NCI-H2029 (cell line): ENCODE data around the gene TBCK.
A peak's percentile ranks its signal among the peaks of the same experiment; 100 is the strongest.
"Not testable (repeated sequence)": the region's sequence is repeated elsewhere in the genome, so short reads cannot be mapped to it uniquely, and the experiment has no call there.

ENCODE experiments used
- DNase-seq: peaks from one replicate; lab custom pipeline; 2025; lab: John Stamatoyannopoulos, UW

TBCK gene

GRCh38 chr4:106213291-106213690 is 102.7 kb downstream of the TBCK start:
- not testable (repeated sequence) for DNase-seq

- DNase-seq: no peak
Measured at GRCh38 chr4:106210021-106210420, 106.0 kb downstream of the TBCK start.

GRCh38 chr4:106208481-106209460 is 107.2 kb downstream of the TBCK start:
- no peak for DNase-seq

- DNase-seq: peak; percentile 0
Measured at GRCh38 chr4:106201373-106201772, 114.6 kb downstream of the TBCK start.

GRCh38 chr4:106195435-106195950 is 120.5 kb downstream of the TBCK start:
- DNase-seq: no peak

GRCh38 chr4:106194801-106195200 is 121.2 kb downstream of the TBCK start:
- no peak for DNase-seq

- DNase-seq: no peak
Measured at GRCh38 chr4:106192131-106192530, 123.9 kb downstream of the TBCK start.

- no peak for DNase-seq
Measured at GRCh38 chr4:106186201-106186600, 129.8 kb downstream of the TBCK start.

- no peak for DNase-seq
Measured at GRCh38 chr4:106183551-106183950, 132.5 kb downstream of the TBCK start.

GRCh38 chr4:106172861-106173260 is 143.1 kb downstream of the TBCK start:
- no peak for DNase-seq

- no peak for DNase-seq
Measured at GRCh38 chr4:106165351-106166010, 150.5 kb downstream of the TBCK start.

- DNase-seq: no peak
Measured at GRCh38 chr4:106162278-106162677, 153.7 kb downstream of the TBCK start.

- DNase-seq: no peak
Measured at GRCh38 chr4:106160560-106160959, 155.4 kb downstream of the TBCK start.

- no peak for DNase-seq
Measured at GRCh38 chr4:106149911-106150310, 166.1 kb downstream of the TBCK start.

- DNase-seq: no peak
Measured at GRCh38 chr4:106149026-106149425, 167.0 kb downstream of the TBCK start.

GRCh38 chr4:106142616-106143127 is 173.3 kb downstream of the TBCK start:
- DNase-seq: no peak

- no peak for DNase-seq
Measured at GRCh38 chr4:106140601-106141000, 175.4 kb downstream of the TBCK start.

- DNase-seq: no peak
Measured at GRCh38 chr4:106136777-106137331, 179.2 kb downstream of the TBCK start.

GRCh38 chr4:106132045-106132444 is 184.0 kb downstream of the TBCK start:
- no peak for DNase-seq

- DNase-seq: no peak
Measured at GRCh38 chr4:106126062-106126461, 189.9 kb downstream of the TBCK start.

GRCh38 chr4:106119949-106120555 is 196.0 kb downstream of the TBCK start:
- not testable (repeated sequence) for DNase-seq

GRCh38 chr4:106116025-106116424 is 200.0 kb downstream of the TBCK start:
- no peak for DNase-seq
